Measurements from ENCODE around the gene EMC6. TPM values are rescaled to one million over a fixed set of nuclear protein-coding genes. Genes with fewer than 3 reads are reported as not detected.

The EMC6 gene
- 16.9 and 26.9 TPM in 2 replicates for total RNA-seq

DNA sequence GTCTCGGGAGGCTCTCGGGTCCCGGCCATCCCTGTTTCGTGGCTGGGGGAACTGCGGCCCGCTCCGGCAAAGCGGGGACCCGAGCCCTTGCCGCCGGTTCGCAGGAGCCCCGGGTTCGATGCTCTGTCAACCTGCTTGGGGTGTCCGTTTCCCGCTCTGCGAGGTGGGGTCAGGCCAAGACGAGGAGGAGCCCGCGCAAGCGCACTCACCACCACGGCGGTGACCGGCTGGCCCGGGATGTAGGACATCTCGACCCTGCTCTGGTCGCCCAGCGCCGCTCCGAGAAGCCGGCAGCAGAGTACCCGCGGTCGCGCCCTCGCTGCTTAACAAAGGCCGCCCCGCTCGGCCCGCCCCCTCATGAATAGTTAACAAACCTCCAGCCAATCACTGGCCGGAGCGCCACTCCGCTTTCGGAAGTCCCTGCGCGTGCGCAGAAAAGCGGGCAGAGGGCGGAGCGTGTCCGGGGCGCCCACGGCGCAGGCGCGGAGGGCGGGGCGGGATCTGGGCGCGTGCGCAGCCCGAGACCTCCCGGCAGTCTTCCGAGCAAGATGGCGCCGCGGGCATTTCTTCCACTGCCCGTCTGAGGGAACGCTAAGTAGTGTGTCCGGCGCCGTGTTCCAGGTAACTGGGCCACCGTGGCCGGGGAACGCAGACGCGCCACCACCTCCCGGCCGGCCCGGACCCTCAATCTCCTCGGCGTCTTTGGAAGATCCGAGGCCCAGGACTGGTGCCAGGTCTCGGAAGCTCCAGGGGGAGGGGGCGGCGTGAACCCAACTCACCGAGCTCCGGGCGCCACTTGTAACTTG, at the start of gene EMC6, which contains the start of gene TAX1BP3:
Gene EMC6 (plus strand): TSS at position 534 of the 806 bp plus-strand sequence. CDS start 335 bp downstream, outside the sequence.
Gene TAX1BP3 (minus strand): TSS at position 300 of the 806 bp plus-strand sequence. CDS start 52 bp downstream, at position 248.

DNA sequence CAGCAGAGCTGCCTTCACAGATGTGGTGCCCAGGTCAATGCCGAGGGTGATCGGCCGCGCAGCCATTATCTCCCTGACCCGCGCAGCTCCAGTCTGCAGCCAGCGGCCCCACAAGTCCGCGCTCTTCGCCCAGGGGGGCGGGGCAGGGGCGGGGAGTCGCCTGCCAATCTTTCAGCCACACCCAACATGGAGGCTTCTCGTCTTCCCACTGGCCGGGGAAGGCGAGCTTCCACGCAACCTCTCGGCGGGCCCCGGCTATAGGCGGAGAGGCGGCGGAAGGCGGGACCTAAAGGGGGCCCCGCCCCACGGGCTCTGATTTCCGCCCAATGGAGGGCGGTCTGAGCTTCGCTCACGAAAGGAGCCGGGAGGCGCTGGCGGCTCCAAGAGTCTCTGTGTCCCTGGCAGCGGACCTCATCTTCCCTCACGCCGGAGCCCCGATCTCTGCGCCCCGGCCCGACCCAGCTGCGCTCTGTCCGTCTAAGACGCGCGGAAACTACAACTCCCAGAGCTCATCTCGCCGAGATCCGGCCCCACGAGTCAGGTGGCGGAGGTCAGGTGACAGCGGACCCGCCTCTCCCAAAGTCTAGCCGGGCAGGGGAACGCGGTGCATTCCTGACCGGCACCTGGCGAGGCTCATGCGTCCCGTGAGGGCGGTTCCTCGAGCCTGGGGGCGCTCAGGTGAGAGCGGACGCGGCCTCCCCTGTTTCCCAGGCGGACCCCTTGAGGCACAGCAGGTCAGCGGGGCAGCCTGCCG, 32.3 kb upstream of the EMC6 start, which contains the start of the genes CTNS and SHPK:
Gene CTNS (plus strand): TSS at position 607 of the 754 bp plus-strand sequence. CDS start 3,447 bp downstream, outside the sequence.
Gene SHPK (minus strand): TSS at position 97 of the 754 bp plus-strand sequence. CDS start 31 bp downstream, at position 66.

DNA sequence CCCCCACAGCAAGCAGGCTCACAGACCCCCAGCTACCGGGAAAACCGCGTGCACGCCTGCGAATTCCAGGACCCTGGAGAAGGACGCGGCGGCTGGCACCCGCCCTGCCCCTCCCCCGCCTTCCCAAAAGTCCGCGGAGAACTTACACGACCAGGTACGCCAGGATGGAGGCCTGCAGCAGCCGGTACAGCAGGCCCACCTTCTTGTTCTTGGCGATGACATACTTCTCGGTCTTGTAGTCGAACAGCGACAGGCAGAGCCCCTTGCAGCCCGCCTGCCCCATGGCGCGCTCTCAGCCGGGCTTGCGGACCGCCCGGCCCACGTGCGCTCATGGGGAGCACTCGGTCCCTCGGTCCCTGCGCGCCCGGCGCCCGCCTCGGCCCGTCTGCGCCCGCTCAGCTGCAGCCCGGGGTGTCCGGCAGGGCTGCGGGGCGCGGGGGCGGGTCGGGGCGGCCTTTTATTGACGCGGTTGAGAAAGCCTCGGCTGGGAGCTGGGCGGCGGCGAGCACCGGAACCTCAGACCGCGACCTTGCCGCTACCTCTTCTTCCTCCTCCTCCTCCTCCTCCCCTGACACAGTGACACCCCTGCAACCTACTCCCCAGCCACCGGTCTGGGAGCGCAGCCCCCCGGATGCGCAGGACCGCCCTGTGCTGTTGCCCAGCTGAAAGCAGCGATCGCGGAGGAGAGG, 27.3 kb downstream of the EMC6 start, which contains the start of gene P2RX5:
Gene P2RX5 (minus strand): TSS at position 433 of the 689 bp plus-strand sequence. CDS start 150 bp downstream, at position 283.

Other genes with a start within 250 kb of the EMC6 start
- gene OR1E2, start 235.0 kb upstream of the EMC6 start, total RNA-seq, result not detected in 2 replicates
- gene SPATA22, start 197.0 kb upstream of the EMC6 start, total RNA-seq, result 0.40 and 0.65 TPM in 2 replicates
- gene ASPA, start 192.8 kb upstream of the EMC6 start, total RNA-seq, result under 0.01 TPM in 1 of 2 replicates, not detected in the other
- under 0.01 TPM in 1 of 2 replicates, not detected in the other for gene TRPV3, start 111.0 kb upstream of the EMC6 start, total RNA-seq
- 0.80 and 1.4 TPM in 2 replicates for gene TRPV1, start 59.4 kb upstream of the EMC6 start, total RNA-seq
- 12.2 and 19.2 TPM in 2 replicates for gene SHPK, start 32.6 kb upstream of the EMC6 start, total RNA-seq
- gene CTNS, start 32.1 kb upstream of the EMC6 start, total RNA-seq, result 21.0 and 25.1 TPM in 2 replicates
- gene TAX1BP3, start 234 bp upstream of the EMC6 start, total RNA-seq, result 159 and 179 TPM in 2 replicates
- gene P2RX5, start 27.3 kb downstream of the EMC6 start, total RNA-seq, result 0.27 and 1.7 TPM in 2 replicates
- gene HASPIN, start 55.1 kb downstream of the EMC6 start, total RNA-seq, result 11.8 and 22.0 TPM in 2 replicates
- gene ITGAE, start 132.4 kb downstream of the EMC6 start, total RNA-seq, result 19.1 and 22.2 TPM in 2 replicates
- 40.7 and 48.7 TPM in 2 replicates for gene NCBP3, start 177.4 kb downstream of the EMC6 start, total RNA-seq
- gene CAMKK1, start 224.2 kb downstream of the EMC6 start, total RNA-seq, result 3.2 and 4.9 TPM in 2 replicates
- not detected in 2 replicates for gene P2RX1, start 247.7 kb downstream of the EMC6 start, total RNA-seq

Measured in thoracic aorta endothelial cell (primary cell).